CD8-positive, alpha-beta memory T cell (primary cell): ENCODE data around the gene SLC9A9. TPM values are rescaled to one million over a fixed set of nuclear protein-coding genes. Genes with fewer than 3 reads are reported as not detected.

Experiments used
- CTCF ChIA-PET: fragments of 350-600 bp; sonication (Branson Sonifier 250); formaldehyde crosslinking; loops from one replicate; lab custom pipeline; 2021; ENCODE audit warnings: antibody characterized with exemption; lab: Charles Lee
- POLR2A ChIA-PET: fragments of 350-600 bp; sonication (Branson Sonifier 250); formaldehyde crosslinking; loops from one replicate; lab custom pipeline; 2021; ENCODE audit warnings: antibody characterized with exemption; lab: Charles Lee
- DNase-seq, 5 donors: peaks; one replicate each; pipeline versions ENCODE4 v3.0.0 to v3.0.0-alpha.2; 2020 to 2022; ENCODE audit warnings: mixed read lengths in 1 of 5
- H3K27ac ChIP-seq: one replicate; pipeline ENCODE4 v1.7.0; 2013; ENCODE audit warnings: low read depth, mild to moderate bottlenecking, low read length, moderate library complexity
- H3K27me3 ChIP-seq: 2 replicates; pipeline ENCODE4 v1.7.0; 2013; ENCODE audit warnings: low read length, mild to moderate bottlenecking; ENCODE audit not compliant: insufficient read depth, poor library complexity, severe bottlenecking
- H3K36me3 ChIP-seq: 2 replicates; pipeline ENCODE4 v1.7.0; 2013; ENCODE audit warnings: mild to moderate bottlenecking, low read length, moderate library complexity; ENCODE audit not compliant: insufficient read depth
- H3K4me1 ChIP-seq: 2 replicates; pipeline ENCODE4 v1.7.0; 2013; ENCODE audit warnings: mild to moderate bottlenecking, low read length, moderate library complexity; ENCODE audit not compliant: insufficient read depth
- H3K4me3 ChIP-seq: 2 replicates; pipeline ENCODE4 v1.7.0; 2013; ENCODE audit warnings: mild to moderate bottlenecking, low read length
- H3K9me3 ChIP-seq: 2 replicates; pipeline ENCODE4 v1.7.0; 2013; ENCODE audit warnings: mild to moderate bottlenecking, low read length
- H3K27ac Mint-ChIP-seq, 8 donors: one replicate each; pipeline ENCODE4 v1.8.0; 2020 to 2021; ENCODE audit warnings: mixed read lengths in 8 of 8, mild to moderate bottlenecking in 6 of 8, inconsistent platforms in 3 of 8, moderate library complexity in 3 of 8
- H3K27me3 Mint-ChIP-seq, 2 donors: one replicate each; pipeline ENCODE4 v1.8.0; 2020 to 2021; ENCODE audit warnings: mixed read lengths in 2 of 2, mild to moderate bottlenecking in 1 of 2, moderate library complexity in 1 of 2
- H3K36me3 Mint-ChIP-seq, 3 donors: one replicate each; pipeline ENCODE4 v1.8.0; 2020 to 2021; ENCODE audit warnings: mixed read lengths in 3 of 3, inconsistent platforms in 1 of 3, mild to moderate bottlenecking in 1 of 3
- H3K4me1 Mint-ChIP-seq, 3 donors: one replicate each; pipeline ENCODE4 v1.8.0; 2020 to 2021; ENCODE audit warnings: mixed read lengths in 3 of 3, inconsistent platforms in 1 of 3, mild to moderate bottlenecking in 1 of 3
- H3K4me3 Mint-ChIP-seq, 7 donors: one replicate each; pipeline ENCODE4 v1.8.0; 2020 to 2021; ENCODE audit warnings: mixed read lengths in 7 of 7, mild to moderate bottlenecking in 6 of 7, moderate library complexity in 4 of 7, inconsistent platforms in 2 of 7
- H3K9me3 Mint-ChIP-seq, 5 donors: one replicate each; pipeline ENCODE4 v1.8.0; 2020 to 2022; ENCODE audit warnings: mixed read lengths in 5 of 5, mild to moderate bottlenecking in 3 of 5, moderate library complexity in 2 of 5, inconsistent platforms in 1 of 5
- polyA plus RNA-seq: library from polyadenylated mRNA; unstranded; fragments of 300-500 nt; fragmentation: Illumina TruSeq; gene quantifications from one replicate; pipeline ENCODE4 v1.2.3, GENCODE V29; 2021
- total RNA-seq, 2 experiments: library from RNA; stranded (reverse); gene quantifications; one replicate each; pipeline ENCODE4 v1.2.3, GENCODE V29; 2021

The SLC9A9 gene
- total and polyA plus RNA-seq, 3 experiments from 2014 or later, result 1.2 to 18.0 (median 2.2) TPM

DNA sequence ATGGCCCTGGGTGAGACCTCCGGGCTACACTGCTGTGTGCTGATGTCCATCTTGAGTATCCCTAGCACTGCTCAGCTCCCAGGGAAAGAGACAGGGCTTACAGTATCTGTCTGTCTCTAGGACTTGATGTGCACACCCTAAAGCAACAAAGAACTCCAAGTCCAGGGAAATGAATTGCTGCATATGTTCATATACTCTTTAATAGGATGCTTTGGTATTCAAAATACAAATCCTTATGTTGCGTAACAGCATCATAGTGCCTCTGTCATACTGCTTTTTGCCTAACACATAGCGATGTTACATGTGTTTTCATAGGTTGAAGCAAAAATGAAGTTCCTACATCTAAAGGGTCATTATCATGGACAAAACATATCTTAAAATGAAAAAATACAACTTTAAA, 299.9 kb downstream of the SLC9A9 start:
- no peaks in the 10 kb centered on the region for H3K4me1 Mint-ChIP-seq
- no peaks in the 10 kb centered on the region for H3K27me3 Mint-ChIP-seq
- Histone ChIP-seq H3K9me3 (no peaks in the 10 kb centered on the region), H3K27ac (no peak overlapping the region), H3K4me1 (no peaks in the 10 kb centered on the region), H3K36me3 (no peaks in the 10 kb centered on the region), H3K27me3 (no peaks in the 10 kb centered on the region), H3K4me3 (no peak overlapping the region)
- peaks cover 54 to 78% (median 63%) of the 10 kb centered on the region in 3 donors for H3K36me3 Mint-ChIP-seq
- H3K27ac Mint-ChIP-seq, result no peak overlapping the region
- no peak for DNase-seq
- H3K9me3 Mint-ChIP-seq, result peaks cover 0 to 4% (median 0%) of the 10 kb centered on the region in 5 donors
- ChIA-PET CTCF (no interaction called here), POLR2A (no interaction called here)
- H3K4me3 Mint-ChIP-seq, result peak overlapping the region in 1 of 7 donors; percentile 14

DNA sequence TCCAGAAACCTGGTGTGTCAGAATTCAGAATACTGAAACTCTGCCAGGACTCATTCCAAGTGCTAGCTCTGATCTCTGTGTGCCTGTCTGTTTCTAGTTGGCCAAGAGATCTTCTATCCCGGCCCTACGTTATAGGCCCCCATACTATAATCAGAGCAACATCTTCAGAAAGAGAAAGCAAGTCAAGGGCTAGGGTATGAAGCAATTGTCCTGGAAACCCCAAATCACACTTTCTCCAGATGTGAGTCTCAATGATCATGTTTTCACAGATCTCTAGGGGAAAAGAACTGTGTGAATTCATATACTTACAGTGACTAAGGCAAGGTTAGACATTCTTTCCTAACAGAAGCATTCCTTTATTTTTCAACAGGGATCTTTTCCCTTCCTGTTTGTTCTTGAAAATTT, 309.7 kb downstream of the SLC9A9 start:
- ChIA-PET CTCF (no interaction called here), POLR2A (no interaction called here)
- H3K4me1 ChIP-seq, result no peaks in the 10 kb centered on the region
- Mint-ChIP-seq H3K4me1 (peaks cover 5 to 15% (median 7%) of the 10 kb centered on the region in 3 donors), H3K27me3 (no peaks in the 10 kb centered on the region), H3K9me3 (no peaks in the 10 kb centered on the region), H3K4me3 (no peak overlapping the region), H3K27ac (no peak overlapping the region), H3K36me3 (peaks cover 0 to 19% (median 11%) of the 10 kb centered on the region in 3 donors)
- no peaks in the 10 kb centered on the region for H3K27me3 ChIP-seq
- DNase-seq, result no peak
- H3K36me3 ChIP-seq, result no peaks in the 10 kb centered on the region
- no peaks in the 10 kb centered on the region for H3K9me3 ChIP-seq
- H3K27ac ChIP-seq, result no peak overlapping the region
- H3K4me3 ChIP-seq, result no peak overlapping the region

DNA sequence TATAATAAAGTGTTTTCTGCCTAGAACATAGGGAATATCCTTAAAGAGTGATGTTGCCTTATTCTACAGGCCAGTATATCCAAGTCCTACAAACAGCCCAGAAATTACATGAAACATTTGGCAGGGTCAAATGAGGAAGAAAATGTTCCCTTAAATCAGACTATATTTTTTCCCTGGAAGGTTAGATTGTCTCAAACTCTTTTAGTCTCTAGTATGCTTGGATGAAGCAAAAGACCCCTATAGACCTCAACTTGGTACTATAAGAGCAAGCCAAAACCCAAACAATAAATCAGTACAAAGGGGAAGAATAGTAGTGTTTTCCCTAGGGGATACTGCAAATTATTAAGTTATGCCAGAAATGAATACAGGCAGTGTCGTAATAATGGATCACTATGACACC, 310.2 kb downstream of the SLC9A9 start:
- H3K27me3 ChIP-seq, result no peaks in the 10 kb centered on the region
- H3K4me3 ChIP-seq, result no peak overlapping the region
- Mint-ChIP-seq H3K4me1 (peaks cover 5 to 15% (median 7%) of the 10 kb centered on the region in 3 donors), H3K27ac (no peak overlapping the region), H3K27me3 (no peaks in the 10 kb centered on the region), H3K4me3 (no peak overlapping the region), H3K9me3 (no peaks in the 10 kb centered on the region), H3K36me3 (peaks cover 0 to 17% (median 11%) of the 10 kb centered on the region in 3 donors)
- no peak overlapping the region for H3K27ac ChIP-seq
- H3K4me1 ChIP-seq, result no peaks in the 10 kb centered on the region
- H3K36me3 ChIP-seq, result no peaks in the 10 kb centered on the region
- ChIA-PET POLR2A (no interaction called here), CTCF (no interaction called here)
- no peaks in the 10 kb centered on the region for H3K9me3 ChIP-seq
- DNase-seq, result no peak

DNA sequence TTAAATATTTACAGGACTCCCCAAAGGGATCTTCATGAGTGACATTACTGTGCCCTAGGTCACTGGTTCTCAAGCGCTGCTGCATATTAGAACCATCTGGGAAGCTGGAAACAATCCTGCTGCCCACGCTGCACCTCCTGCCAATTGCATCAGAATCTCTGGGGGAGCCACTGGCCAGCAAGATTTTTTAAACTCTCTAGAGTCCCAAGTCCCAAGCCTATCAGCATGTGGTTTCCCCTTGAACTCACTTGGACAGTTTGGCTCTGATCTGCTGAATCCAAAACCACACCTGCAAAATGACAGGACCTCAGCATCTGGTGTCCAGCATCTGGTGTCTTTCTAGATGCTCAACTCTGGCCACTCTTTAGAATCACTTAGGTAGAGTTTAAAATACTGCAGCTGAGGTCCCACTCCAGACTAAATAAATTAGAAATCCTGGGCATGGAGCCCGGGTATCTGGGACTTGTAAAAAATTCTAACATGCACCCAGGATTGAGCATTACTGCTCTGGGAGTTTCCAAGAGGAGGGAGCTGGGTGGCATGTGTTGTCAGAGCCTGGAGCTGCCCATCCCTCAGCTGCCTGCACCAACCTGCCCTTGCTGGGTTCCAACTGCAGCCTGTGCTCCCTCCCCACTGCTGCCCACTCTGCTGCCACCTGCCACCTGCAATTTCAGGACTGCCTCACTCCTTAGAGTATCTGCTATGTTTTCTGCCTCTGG, 311.3 kb downstream of the SLC9A9 start:
- H3K27ac Mint-ChIP-seq, result peak overlapping the region in 2 of 8 donors; percentile 35 to 43
- ChIA-PET POLR2A (no interaction called here), CTCF (no interaction called here)

DNA sequence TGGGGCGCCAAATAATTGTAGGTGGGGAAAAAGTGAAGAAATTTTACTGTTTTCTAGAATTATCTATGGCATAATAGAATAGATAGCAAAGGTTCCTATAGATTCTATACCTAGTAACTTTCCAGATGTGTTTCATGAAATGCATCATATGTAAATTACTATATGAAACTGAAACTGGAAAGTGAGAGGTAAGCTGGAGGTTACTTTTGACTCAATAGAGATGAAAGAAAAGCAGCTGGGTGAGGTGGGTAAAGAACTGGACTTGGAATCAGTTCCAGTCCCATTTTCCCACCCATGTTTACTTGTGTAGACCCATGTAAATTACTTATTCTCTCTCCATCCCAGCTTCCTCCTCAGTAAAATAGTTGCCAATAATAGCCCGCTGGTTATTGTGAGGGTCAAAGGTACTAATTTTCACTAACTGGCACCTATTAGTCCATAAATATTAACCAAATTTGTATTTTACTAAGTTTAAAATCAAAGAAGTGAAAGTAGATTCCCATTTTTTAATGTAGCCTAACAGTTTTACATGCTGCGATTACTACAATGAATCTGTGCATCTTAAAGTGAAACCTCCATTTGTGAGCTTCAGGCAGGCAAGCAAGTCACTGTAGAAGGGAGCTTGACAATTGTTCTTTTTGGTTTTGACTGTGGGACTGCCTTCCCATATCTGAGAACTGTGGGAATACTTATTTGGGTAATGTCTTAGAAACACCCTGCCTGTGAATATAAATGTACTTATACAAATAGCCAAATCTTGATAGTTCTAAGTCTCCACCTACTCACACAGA, 312.1 kb downstream of the SLC9A9 start:
- ChIA-PET CTCF (no interaction called here), POLR2A (no interaction called here)
- H3K36me3 Mint-ChIP-seq, result peaks cover 1 to 11% (median 9%) of the 10 kb centered on the region in 3 donors
- no peak for DNase-seq
- no peaks in the 10 kb centered on the region for H3K27me3 Mint-ChIP-seq
- no peak overlapping the region for H3K4me3 Mint-ChIP-seq
- peaks cover 5 to 15% (median 7%) of the 10 kb centered on the region in 3 donors for H3K4me1 Mint-ChIP-seq
- H3K9me3 ChIP-seq, result no peaks in the 10 kb centered on the region
- H3K36me3 ChIP-seq, result no peaks in the 10 kb centered on the region
- no peaks in the 10 kb centered on the region for H3K9me3 Mint-ChIP-seq
- no peaks in the 10 kb centered on the region for H3K4me1 ChIP-seq
- H3K27me3 ChIP-seq, result no peaks in the 10 kb centered on the region
- no peak overlapping the region for H3K27ac Mint-ChIP-seq
- H3K27ac ChIP-seq, result no peak overlapping the region
- H3K4me3 ChIP-seq, result no peak overlapping the region

More for the DNA sequence above, 311.3 kb downstream of the SLC9A9 start:
- H3K9me3 ChIP-seq, result no peaks in the 10 kb centered on the region
- Mint-ChIP-seq H3K36me3 (peaks cover 0 to 11% (median 10%) of the 10 kb centered on the region in 3 donors), H3K9me3 (no peaks in the 10 kb centered on the region), H3K4me3 (no peak overlapping the region), H3K27me3 (no peaks in the 10 kb centered on the region), H3K4me1 (peaks cover 5 to 15% (median 7%) of the 10 kb centered on the region in 3 donors)
- H3K36me3 ChIP-seq, result no peaks in the 10 kb centered on the region
- H3K27me3 ChIP-seq, result no peaks in the 10 kb centered on the region
- H3K27ac ChIP-seq, result no peak overlapping the region
- no peak overlapping the region for H3K4me3 ChIP-seq
- H3K4me1 ChIP-seq, result no peaks in the 10 kb centered on the region
- DNase-seq, result no peak

DNA sequence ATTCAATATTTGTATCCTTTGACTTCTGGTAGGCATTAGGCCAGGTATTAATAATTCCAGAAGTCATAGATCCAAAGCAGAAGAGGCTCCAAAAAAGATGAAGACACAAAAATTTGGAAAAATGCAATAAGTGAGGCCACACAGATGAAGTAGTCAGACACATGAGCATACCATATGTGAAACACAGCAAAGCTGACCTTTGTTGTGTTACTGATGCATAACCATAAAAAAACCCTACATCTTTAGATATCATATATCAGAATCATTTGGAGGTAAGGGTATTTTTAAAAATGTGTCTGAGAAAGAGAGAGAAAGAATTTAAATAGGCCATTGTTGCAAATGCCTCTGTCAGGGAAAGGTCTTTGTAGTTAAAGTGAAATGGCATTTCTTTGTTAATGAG, 314.9 kb downstream of the SLC9A9 start:
- H3K27ac Mint-ChIP-seq, result no peak overlapping the region
- no peaks in the 10 kb centered on the region for H3K27me3 Mint-ChIP-seq
- peaks cover 6 to 15% (median 7%) of the 10 kb centered on the region in 3 donors for H3K4me1 Mint-ChIP-seq
- DNase-seq, result no peak
- Histone ChIP-seq H3K27me3 (no peaks in the 10 kb centered on the region), H3K4me3 (no peak overlapping the region), H3K4me1 (no peaks in the 10 kb centered on the region), H3K36me3 (no peaks in the 10 kb centered on the region), H3K9me3 (no peaks in the 10 kb centered on the region), H3K27ac (no peak overlapping the region)
- peaks cover 2 to 16% (median 10%) of the 10 kb centered on the region in 3 donors for H3K36me3 Mint-ChIP-seq
- POLR2A ChIA-PET, result no interaction called here
- H3K4me3 Mint-ChIP-seq, result no peak overlapping the region
- no peaks in the 10 kb centered on the region for H3K9me3 Mint-ChIP-seq
- CTCF ChIA-PET, result no interaction called here

DNA sequence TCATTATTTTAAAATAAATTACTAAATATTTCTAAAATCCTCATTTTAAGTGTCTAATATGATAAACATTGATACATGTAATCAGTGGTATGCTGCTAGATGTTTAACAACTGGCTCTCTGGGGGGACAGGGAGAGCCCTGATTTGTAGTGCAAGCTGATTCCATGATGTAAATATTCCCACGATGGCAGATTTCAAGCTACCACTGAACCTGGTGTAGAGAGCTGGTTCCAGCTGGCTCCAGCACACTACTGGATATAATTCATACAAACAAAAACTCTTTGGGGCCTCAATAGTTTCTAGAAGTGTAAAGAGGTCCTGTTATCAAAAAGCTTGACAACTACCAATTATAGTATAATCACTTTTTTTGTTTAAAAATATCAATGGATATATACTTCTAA, 316.2 kb downstream of the SLC9A9 start:
- Histone ChIP-seq H3K27ac (no peak overlapping the region), H3K27me3 (no peaks in the 10 kb centered on the region), H3K36me3 (no peaks in the 10 kb centered on the region), H3K4me1 (no peaks in the 10 kb centered on the region), H3K4me3 (no peak overlapping the region), H3K9me3 (no peaks in the 10 kb centered on the region)
- H3K4me3 Mint-ChIP-seq, result no peak overlapping the region
- DNase-seq, result no peak
- no peaks in the 10 kb centered on the region for H3K9me3 Mint-ChIP-seq
- ChIA-PET POLR2A (no interaction called here), CTCF (no interaction called here)
- H3K36me3 Mint-ChIP-seq, result peaks cover 2 to 25% (median 13%) of the 10 kb centered on the region in 3 donors
- H3K27ac Mint-ChIP-seq, result no peak overlapping the region
- H3K27me3 Mint-ChIP-seq, result no peaks in the 10 kb centered on the region
- H3K4me1 Mint-ChIP-seq, result peaks cover 4 to 7% (median 6%) of the 10 kb centered on the region in 3 donors

DNA sequence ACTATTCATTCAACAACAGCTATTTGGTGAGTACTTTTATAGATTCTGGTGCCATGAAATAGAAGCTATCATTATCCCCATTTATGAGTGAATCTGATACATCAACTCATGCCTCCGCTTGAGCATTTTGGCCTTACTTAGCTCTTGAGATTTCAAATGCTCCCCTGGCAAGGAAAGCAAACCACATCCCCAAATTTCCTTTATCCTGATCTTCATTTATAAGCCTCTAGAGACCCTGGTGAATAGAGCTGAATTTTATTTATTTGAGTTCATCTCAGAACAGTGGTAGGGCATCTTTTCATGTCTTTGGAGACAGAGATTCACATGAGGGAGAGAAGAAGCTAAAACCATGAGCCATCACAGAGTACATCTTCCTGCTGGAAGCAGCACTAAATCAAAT, 317.2 kb downstream of the SLC9A9 start:
- POLR2A ChIA-PET, result no interaction called here
- no peak overlapping the region for H3K27ac ChIP-seq
- H3K4me1 Mint-ChIP-seq, result peaks cover 0 to 2% (median 0%) of the 10 kb centered on the region in 3 donors

More for the DNA sequence above, 317.2 kb downstream of the SLC9A9 start:
- Histone ChIP-seq H3K9me3 (no peaks in the 10 kb centered on the region), H3K4me1 (no peaks in the 10 kb centered on the region), H3K36me3 (no peaks in the 10 kb centered on the region), H3K4me3 (no peak overlapping the region), H3K27me3 (no peaks in the 10 kb centered on the region)
- no peaks in the 10 kb centered on the region for H3K27me3 Mint-ChIP-seq
- H3K9me3 Mint-ChIP-seq, result no peaks in the 10 kb centered on the region
- CTCF ChIA-PET, result no interaction called here
- no peak for DNase-seq
- H3K27ac Mint-ChIP-seq, result no peak overlapping the region
- H3K4me3 Mint-ChIP-seq, result no peak overlapping the region
- H3K36me3 Mint-ChIP-seq, result peaks cover 2 to 25% (median 13%) of the 10 kb centered on the region in 3 donors
